Neural progenitor cell (in vitro differentiated cells): Measurements from ENCODE around the gene BAIAP3.

ENCODE experiments used
- EZH2phosphoT487 ChIP-seq: fragments of 200-600 bp; sonication (generic); IDR thresholded peaks from 2 replicates; pipeline ENCODE4 v1.6.1; 2017; ENCODE audit warnings: antibody characterized with exemption
- TF ChIP-seq, protein P1 (sequence below): fragments of 200-600 bp; sonication (generic); IDR thresholded peaks from 2 replicates; pipeline ENCODE4 v1.5.1; 2017; ENCODE audit warnings: antibody characterized with exemption, mild to moderate bottlenecking

DNA sequence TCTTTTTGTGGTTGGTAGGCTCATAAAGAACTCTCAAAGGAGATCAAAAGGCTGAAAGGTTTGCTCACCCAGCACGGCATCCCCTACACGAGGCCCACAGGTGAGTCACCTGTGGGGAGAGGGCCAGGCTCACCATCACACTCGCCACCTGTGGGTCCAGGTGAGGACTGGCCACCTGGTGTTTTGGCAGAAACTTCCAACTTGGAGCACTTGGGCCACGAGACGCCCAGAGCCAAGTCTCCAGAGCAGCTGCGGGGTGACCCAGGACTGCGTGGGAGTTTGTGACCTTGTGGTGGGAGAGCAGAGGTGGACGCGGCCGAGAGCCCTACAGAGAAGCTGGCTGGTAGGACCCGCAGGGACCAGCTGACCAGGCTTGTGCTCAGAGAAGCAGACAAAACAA, 29.4 kb downstream of the BAIAP3 start:
- TF ChIP-seq EZH2phosphoT487 = no peak
- TF ChIP-seq, protein P1, sequence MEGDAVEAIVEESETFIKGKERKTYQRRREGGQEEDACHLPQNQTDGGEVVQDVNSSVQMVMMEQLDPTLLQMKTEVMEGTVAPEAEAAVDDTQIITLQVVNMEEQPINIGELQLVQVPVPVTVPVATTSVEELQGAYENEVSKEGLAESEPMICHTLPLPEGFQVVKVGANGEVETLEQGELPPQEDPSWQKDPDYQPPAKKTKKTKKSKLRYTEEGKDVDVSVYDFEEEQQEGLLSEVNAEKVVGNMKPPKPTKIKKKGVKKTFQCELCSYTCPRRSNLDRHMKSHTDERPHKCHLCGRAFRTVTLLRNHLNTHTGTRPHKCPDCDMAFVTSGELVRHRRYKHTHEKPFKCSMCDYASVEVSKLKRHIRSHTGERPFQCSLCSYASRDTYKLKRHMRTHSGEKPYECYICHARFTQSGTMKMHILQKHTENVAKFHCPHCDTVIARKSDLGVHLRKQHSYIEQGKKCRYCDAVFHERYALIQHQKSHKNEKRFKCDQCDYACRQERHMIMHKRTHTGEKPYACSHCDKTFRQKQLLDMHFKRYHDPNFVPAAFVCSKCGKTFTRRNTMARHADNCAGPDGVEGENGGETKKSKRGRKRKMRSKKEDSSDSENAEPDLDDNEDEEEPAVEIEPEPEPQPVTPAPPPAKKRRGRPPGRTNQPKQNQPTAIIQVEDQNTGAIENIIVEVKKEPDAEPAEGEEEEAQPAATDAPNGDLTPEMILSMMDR = no peak
